Islet of Langerhans (tissue), 1 donor: ENCODE data around the gene PSTK.

Experiments
- FAIRE-seq: peaks from one replicate; lab custom pipeline; 2011; peaks lifted over from hg19 to GRCh38; lab: Jason Lieb, UNC

The PSTK gene

DNA sequence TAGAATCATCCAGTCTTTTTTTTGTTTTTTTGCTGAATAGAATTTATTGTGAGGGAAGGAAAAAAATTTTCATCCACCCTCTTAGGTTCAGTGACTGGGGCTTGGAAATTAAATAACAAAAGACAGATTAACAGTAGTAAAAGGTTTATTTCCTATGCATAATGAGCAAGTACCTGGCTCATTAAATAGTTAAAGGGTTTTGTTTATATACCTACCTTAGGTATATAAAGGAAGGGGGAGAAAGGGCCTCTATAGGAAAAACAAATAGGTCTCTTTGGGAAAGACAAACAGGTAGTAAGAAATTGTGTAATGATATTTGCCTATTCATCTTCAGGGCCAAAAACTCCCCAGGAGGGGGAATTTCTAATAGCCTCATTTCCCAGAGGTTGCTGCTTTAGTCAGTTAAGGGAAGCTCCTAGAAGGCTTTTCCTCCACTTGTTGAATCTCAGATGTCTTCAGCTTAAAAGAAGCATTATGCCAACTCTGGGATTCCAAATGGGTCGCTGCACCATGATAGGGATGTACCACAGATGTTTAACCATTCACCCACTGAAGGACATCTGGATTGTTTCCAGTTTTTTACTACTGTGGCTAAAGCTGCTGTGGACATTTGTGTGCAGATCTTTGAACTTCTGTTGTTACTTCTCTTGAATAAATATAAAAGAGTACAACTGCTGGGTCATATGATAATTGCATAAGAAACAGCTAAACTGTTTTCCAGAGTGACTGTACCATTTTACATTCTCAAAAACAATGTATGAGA is 39.9 kb downstream of the PSTK start:
- no peak for FAIRE-seq

DNA sequence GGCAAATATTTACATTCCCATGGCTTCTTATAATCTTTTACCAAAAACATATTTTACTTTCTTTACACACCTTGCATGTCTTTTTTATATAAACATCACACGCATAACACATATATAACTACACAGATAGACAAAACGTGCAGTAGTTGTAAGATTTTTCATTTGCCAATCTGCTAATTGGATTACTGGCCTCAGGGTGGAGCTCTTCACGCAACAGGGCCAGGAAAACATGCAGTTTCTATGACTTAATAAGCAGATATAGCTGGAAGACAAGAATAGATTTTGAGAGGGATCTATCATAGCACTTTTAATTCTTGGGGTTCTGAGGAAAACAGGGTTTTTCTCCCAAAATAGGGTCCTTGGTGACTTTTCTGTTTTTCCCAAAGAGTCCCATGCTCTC is 41.3 kb downstream of the PSTK start:
- FAIRE-seq: no peak

DNA sequence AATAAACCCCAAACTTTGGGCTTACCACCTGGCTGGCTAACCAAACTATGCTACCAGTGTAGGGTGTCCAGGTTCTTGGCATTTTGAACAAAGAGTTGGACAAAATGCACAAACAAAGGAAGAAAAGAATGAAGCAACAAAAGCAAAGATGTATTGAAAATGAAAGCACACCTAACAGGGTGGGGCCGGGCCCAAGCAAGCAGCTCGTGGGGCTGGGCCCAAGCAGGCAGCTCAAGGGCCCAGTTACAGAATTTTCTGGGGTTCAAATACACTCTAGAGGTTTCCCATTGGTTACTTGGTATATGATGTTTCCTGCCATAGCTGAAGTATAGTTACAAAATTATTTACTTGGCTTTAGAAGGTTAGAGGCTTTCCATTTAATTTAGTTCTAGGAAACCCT is 44.3 kb downstream of the PSTK start:
- FAIRE-seq: no peak

DNA sequence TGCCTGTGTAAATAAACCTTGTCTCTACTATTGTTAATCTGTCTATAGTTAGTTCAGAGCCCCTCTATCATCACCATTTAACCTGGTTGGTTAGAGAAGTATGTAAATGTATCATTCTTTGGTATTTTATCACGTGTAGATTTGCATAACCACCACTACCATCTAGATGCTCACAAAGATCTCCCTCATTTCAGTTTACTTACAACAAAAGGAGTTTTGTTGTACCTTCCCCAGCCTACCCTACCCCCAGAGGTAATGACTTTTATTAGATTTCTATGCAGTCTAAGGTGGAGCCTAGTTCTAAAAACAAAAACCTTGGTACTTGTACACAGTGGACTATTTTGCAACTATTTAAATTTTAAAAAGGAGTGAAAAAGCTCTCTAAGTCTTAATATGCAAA is 46.1 kb downstream of the PSTK start:
- FAIRE-seq: no peak

DNA sequence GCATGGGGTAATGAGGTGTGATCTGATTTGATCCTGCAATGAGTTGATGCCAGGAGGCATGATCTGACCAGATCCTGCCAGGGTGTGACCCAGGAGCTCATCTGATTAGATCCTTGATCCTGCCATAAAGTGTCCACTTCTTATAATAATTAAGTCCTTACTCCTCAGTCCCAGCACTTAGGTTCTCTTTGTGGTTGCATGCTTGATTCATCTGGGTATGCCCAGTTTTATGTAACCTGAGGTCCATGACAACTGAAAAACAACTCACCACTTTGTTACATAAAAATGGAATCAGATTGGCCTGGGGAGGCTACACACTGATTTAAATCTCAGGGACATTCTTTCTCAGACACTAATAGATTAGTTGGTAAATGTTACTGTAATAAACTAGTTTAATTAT is 47.7 kb downstream of the PSTK start:
- FAIRE-seq: no peak

DNA sequence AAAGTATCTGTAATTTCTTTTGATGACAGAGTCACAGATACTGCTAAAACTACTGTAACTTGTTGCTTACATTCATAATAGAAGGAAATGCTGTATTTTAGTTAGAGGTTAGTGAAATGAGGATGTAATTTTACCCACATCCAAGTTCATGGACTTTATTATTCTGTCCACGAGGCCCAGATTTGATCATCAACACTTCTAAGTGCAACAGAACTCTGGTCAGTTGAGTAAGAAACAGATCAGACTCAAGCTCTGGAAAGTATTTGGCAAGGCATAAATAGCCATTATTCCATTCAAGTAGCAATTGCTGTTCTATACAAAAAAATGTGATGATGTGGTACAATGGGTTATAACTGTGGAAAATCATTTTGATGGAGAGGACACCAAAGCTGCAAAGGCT is 50.9 kb downstream of the PSTK start:
- FAIRE-seq: no peak

DNA sequence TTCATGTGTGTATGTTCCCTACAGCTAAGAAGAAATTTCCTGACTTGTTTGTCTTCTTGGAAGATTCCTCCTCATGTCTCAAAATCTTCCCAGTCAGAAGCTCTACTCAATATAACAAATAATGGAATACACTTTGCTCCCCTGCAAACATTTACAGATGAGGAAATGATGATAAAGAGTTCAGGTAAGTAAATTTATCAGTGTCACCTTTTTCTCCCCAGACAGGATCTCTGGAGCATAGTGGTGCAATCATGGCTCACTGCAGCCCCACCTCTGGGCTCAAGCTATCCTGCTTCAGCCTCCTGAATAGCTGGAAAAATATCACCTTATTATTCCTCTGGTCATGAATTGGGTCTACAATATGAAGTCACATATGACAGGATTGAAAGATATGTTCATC is 54.1 kb downstream of the PSTK start:
- FAIRE-seq: no peak

DNA sequence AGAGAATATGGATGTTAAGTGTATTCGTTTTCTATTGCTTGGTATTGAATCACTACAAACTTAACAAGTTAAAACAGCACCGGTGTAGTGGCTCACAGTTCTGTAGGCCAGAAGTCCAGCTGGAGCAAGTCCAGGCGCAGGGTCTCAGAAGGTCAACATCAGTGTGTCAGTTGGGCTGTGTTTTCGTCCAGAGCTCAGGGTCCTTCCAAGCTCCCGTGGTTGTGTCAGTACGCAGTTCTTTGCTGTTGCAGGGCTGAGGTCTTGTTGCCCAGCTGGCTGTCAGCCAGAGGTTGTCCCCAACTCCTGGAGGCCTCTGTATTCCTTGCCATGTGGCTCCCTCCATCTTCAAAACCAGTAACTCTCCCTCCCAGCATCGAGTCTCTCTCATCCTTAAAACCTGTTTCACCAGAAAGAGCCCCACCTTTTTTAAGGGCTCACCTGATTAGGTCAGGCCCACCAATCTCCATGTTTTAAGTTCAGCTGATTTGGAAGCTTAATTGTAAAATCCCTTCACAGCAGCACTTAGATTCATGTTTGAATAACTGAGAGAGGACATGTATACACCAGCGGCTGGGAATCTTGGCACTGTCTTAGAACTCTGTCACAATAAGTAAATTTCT is 55.4 kb downstream of the PSTK start:
- FAIRE-seq: no peak

DNA sequence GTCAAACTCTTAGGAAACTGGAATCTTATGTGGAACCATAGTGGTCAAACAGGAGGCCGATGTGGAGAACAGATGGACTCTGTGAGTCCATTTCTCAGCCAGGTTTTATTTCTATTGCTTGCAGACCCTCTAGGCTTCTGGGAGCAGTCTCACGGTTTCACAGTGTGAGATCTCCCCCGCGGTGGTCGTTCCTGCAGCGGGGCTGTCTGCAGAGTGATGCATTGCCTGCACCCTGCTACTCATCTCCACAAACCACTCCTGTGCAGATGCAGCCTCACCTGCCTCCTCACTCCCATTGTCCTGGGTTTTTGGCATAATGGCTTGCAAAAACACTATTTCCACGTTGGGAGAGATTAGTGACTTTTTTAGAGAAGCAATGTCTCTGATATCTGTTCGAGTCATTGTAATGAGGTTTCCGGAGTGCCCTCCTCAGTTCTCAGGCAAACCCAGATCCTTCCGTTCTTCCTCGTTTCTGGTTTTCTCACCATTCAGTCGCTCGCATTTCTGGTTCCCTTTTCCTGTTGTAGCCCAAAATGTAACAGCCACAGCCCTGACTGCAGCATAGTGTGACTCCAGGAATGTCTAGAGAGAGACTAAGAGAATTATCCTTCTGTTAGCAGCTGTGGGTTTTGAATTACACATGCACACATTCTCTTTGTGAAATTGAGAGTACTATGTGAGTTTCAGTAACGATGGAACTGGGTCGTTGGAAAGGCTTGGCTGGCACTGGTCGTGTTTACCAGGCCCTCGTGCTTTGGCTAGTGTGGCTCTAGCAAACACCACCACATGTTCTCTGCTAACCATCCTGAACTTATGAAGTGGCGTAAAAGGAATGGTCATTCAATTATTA is 58.8 kb downstream of the PSTK start:
- FAIRE-seq: no peak

DNA sequence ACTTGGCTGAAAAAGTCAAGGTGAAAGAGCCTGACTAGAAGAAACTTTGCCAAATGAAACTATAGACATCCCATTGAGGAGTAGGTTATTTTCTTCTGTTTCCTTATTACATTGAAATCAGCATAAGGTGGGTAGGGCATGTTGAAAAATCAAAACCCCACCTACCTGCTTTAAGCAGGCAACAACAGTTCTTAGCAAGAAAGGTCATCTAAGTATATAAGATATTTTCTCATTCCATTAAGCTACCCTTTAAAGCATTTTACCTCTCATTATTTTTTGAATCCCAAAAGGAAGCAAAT is 59.4 kb downstream of the PSTK start:
- FAIRE-seq: no peak
